Neural progenitor cell (in vitro differentiated cells): ENCODE results near the gene GCNT2. TPM values are rescaled to one million over a fixed set of nuclear protein-coding genes. Genes with fewer than 3 reads are reported as not detected.
"Not testable (repeated sequence)": the region's sequence is repeated elsewhere in the genome, so short reads cannot be mapped to it uniquely, and the experiment has no call there.

Experiments used
- DNase-seq: peaks from one replicate; pipeline ENCODE4 v3.0.0-alpha.2; 2016; ENCODE audit warnings: low spot score
- H2AFZ ChIP-seq: fragments of 200-600 bp; sonication (generic); replicated peaks from 2 replicates; pipeline ENCODE4 v1.6.1; 2016; ENCODE audit warnings: antibody characterized with exemption
- H3F3A ChIP-seq: fragments of 200-600 bp; sonication (generic); 2 replicates; pipeline ENCODE4 v1.6.1; 2016; ENCODE audit warnings: antibody characterized with exemption, low read depth
- H3K27ac ChIP-seq: fragments of 200-600 bp; sonication (generic); 2 replicates; pipeline ENCODE4 v1.5.1; 2016; ENCODE audit warnings: mild to moderate bottlenecking
- H3K27me3 ChIP-seq: fragments of 200-600 bp; sonication (generic); 2 replicates; pipeline ENCODE4 v1.6.1; 2016; ENCODE audit warnings: mild to moderate bottlenecking, moderate library complexity
- H3K36me3 ChIP-seq: fragments of 200-600 bp; sonication (generic); 2 replicates; pipeline ENCODE4 v1.5.1; 2016
- H3K4me1 ChIP-seq: fragments of 200-600 bp; sonication (generic); 2 replicates; pipeline ENCODE4 v1.6.1; 2016; ENCODE audit warnings: mixed run types
- H3K4me2 ChIP-seq: fragments of 200-600 bp; sonication (generic); 2 replicates; pipeline ENCODE4 v1.6.1; 2016
- H3K4me3 ChIP-seq: fragments of 200-600 bp; sonication (generic); 2 replicates; pipeline ENCODE4 v1.5.1; 2016
- H3K79me2 ChIP-seq: fragments of 200-600 bp; sonication (generic); 2 replicates; pipeline ENCODE4 v1.6.1; 2016; ENCODE audit warnings: low read depth
- H3K9ac ChIP-seq: fragments of 200-600 bp; sonication (generic); 2 replicates; pipeline ENCODE4 v1.6.1; 2016
- H3K9me3 ChIP-seq: fragments of 200-600 bp; sonication (generic); 2 replicates; pipeline ENCODE4 v1.5.1; 2016; ENCODE audit warnings: low read depth
- H4K20me1 ChIP-seq: fragments of 200-600 bp; sonication (generic); 2 replicates; pipeline ENCODE4 v1.6.1; 2016; ENCODE audit warnings: low read depth
- H3K27ac Mint-ChIP-seq: 3 replicates; pipeline ENCODE4 v1.8.0; 2021; ENCODE audit warnings: mixed read lengths
- H3K27me3 Mint-ChIP-seq: 2 replicates; pipeline ENCODE4 v1.8.0; 2022; ENCODE audit warnings: low read depth, mild to moderate bottlenecking, inconsistent platforms, moderate library complexity, mixed read lengths; ENCODE audit not compliant: insufficient read depth
- H3K36me3 Mint-ChIP-seq: 3 replicates; pipeline ENCODE4 v1.8.0; 2021; ENCODE audit warnings: mixed read lengths
- H3K4me1 Mint-ChIP-seq: 3 replicates; pipeline ENCODE4 v1.8.0; 2021; ENCODE audit warnings: mixed read lengths
- H3K4me3 Mint-ChIP-seq: 3 replicates; pipeline ENCODE4 v1.8.0; 2021; ENCODE audit warnings: mild to moderate bottlenecking, moderate library complexity, mixed read lengths
- H3K9me3 Mint-ChIP-seq: 3 replicates; pipeline ENCODE4 v1.8.0; 2020; ENCODE audit warnings: mixed read lengths
- EZH2 ChIP-seq: fragments of 200-600 bp; sonication (generic); IDR thresholded peaks from 2 replicates; pipeline ENCODE4 v1.6.1; 2017; ENCODE audit warnings: antibody characterized with exemption, mild to moderate bottlenecking, moderate library complexity
- EZH2phosphoT487 ChIP-seq: fragments of 200-600 bp; sonication (generic); IDR thresholded peaks from 2 replicates; pipeline ENCODE4 v1.6.1; 2017; ENCODE audit warnings: antibody characterized with exemption
- total RNA-seq: library from RNA; depleted of rRNA; stranded (reverse); fragments of >200 nt; gene quantifications from 2 replicates; pipeline ENCODE4 v1.2.3, GENCODE V29; 2015; ENCODE audit warnings: low replicate concordance
- TF ChIP-seq, protein P1 (sequence below): fragments of 200-600 bp; sonication (generic); IDR thresholded peaks from 2 replicates; pipeline ENCODE4 v1.5.1; 2017; ENCODE audit warnings: antibody characterized with exemption, mild to moderate bottlenecking

Gene GCNT2
- total RNA-seq, 1 donor from 2014 or later, result 48.4 TPM

- Mint-ChIP-seq H3K9me3 (peaks cover 8% of the 10 kb centered on the region), H3K27ac (no peak overlapping the region), H3K4me1 (no peaks in the 10 kb centered on the region), H3K4me3 (no peak overlapping the region), H3K27me3 (peaks cover 4% of the 10 kb centered on the region), H3K36me3 (no peaks in the 10 kb centered on the region)
- TF ChIP-seq EZH2, result no peak
- no peak for TF ChIP-seq EZH2phosphoT487
- TF ChIP-seq, protein P1, sequence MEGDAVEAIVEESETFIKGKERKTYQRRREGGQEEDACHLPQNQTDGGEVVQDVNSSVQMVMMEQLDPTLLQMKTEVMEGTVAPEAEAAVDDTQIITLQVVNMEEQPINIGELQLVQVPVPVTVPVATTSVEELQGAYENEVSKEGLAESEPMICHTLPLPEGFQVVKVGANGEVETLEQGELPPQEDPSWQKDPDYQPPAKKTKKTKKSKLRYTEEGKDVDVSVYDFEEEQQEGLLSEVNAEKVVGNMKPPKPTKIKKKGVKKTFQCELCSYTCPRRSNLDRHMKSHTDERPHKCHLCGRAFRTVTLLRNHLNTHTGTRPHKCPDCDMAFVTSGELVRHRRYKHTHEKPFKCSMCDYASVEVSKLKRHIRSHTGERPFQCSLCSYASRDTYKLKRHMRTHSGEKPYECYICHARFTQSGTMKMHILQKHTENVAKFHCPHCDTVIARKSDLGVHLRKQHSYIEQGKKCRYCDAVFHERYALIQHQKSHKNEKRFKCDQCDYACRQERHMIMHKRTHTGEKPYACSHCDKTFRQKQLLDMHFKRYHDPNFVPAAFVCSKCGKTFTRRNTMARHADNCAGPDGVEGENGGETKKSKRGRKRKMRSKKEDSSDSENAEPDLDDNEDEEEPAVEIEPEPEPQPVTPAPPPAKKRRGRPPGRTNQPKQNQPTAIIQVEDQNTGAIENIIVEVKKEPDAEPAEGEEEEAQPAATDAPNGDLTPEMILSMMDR, result no peak
- Histone ChIP-seq H2AFZ (peak overlapping the region; percentile 38), H3K27me3 (no peaks in the 10 kb centered on the region), H4K20me1 (no peaks in the 10 kb centered on the region), H3K36me3 (no peaks in the 10 kb centered on the region), H3K4me3 (peak overlapping the region; percentile 28), H3K9ac (no peak overlapping the region), H3K9me3 (no peaks in the 10 kb centered on the region), H3K27ac (no peak overlapping the region), H3K4me2 (peak overlapping the region; percentile 57), H3K4me1 (no peaks in the 10 kb centered on the region), H3F3A (no peaks in the 10 kb centered on the region), H3K79me2 (no peaks in the 10 kb centered on the region)
- DNase-seq, result peak; percentile 39
Observed at GRCh38 chr6:10659699-10660348, 138.7 kb downstream of the GCNT2 start.

GRCh38 chr6:10660431-10661191, 139.5 kb downstream of the GCNT2 start:
- H3K4me2 ChIP-seq, H3F3A ChIP-seq, H3K4me1 Mint-ChIP-seq, H3K36me3 ChIP-seq, H3K4me3 ChIP-seq, H4K20me1 ChIP-seq, H3K9me3 ChIP-seq, H3K27ac ChIP-seq, DNase-seq, H3K9ac ChIP-seq, H3K27me3 ChIP-seq, H3K4me1 ChIP-seq, H3K79me2 ChIP-seq, H3K27me3 Mint-ChIP-seq, H3K36me3 Mint-ChIP-seq, H3K27ac Mint-ChIP-seq: not testable (repeated sequence)
- H3K4me3 Mint-ChIP-seq, result peak overlapping the region; percentile 18
- peaks cover 11% of the 10 kb centered on the region for H3K9me3 Mint-ChIP-seq
- peak overlapping the region; percentile 38 for H2AFZ ChIP-seq

DNA sequence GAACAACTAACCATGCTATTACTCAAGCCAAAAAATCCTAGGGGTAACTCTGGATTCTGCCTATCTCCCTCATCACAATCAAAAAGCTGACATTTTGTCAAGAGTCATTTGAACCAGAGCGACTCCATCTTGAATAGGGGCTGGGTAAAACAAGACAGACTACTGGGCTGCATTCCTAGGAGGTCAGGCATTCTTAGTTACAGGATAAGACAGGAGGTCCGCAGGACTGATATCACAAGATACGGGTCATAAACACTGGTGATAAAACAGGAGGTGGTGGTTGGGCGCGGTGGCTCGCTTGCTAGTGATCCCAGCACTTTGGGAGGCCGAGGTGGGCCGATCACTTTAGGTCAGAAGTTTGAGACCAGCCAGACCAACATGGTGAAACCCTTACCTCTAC, 141.1 kb downstream of the GCNT2 start:
- H3K4me3 ChIP-seq, result no peak overlapping the region
- H2AFZ ChIP-seq, result no peak overlapping the region
- no peaks in the 10 kb centered on the region for H3K79me2 ChIP-seq
- H3K27ac ChIP-seq, result no peak overlapping the region
- Mint-ChIP-seq H3K27me3 (peaks cover 4% of the 10 kb centered on the region), H3K36me3 (no peaks in the 10 kb centered on the region), H3K4me1 (no peaks in the 10 kb centered on the region), H3K27ac (no peak overlapping the region), H3K4me3 (no peak overlapping the region), H3K9me3 (peaks cover 13% of the 10 kb centered on the region)
- H3K9me3 ChIP-seq, result no peaks in the 10 kb centered on the region
- no peaks in the 10 kb centered on the region for H3F3A ChIP-seq
- TF ChIP-seq EZH2, result no peak
- TF ChIP-seq, protein P1, result no peak
- TF ChIP-seq EZH2phosphoT487, result no peak
- H4K20me1 ChIP-seq, result no peaks in the 10 kb centered on the region
- H3K27me3 ChIP-seq, result no peaks in the 10 kb centered on the region
- H3K4me2 ChIP-seq, result no peak overlapping the region
- no peaks in the 10 kb centered on the region for H3K4me1 ChIP-seq
- no peak overlapping the region for H3K9ac ChIP-seq
- H3K36me3 ChIP-seq, result no peaks in the 10 kb centered on the region
- no peak for DNase-seq

DNA sequence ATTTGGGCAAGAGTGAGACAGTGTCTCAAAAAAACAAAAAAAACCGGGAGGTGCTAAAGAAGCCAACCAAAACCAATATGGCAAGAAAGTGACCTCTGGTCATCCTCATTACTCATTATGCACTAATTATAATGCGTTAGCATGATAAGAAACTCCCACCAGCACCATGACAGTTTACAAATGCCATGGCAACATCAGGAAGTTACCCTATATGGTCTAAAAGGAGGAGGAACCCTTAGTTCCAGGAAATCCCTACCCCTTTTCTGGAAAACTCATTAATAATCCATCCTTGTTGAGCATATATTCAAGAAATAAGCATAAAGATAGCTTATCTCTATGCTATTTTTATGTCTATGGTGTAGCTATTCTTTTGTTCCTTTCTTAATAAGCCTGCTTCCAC, 141.6 kb downstream of the GCNT2 start:
- Mint-ChIP-seq H3K27me3 (peaks cover 4% of the 10 kb centered on the region), H3K36me3 (no peaks in the 10 kb centered on the region), H3K4me3 (no peak overlapping the region), H3K4me1 (no peaks in the 10 kb centered on the region), H3K27ac (no peak overlapping the region), H3K9me3 (peaks cover 13% of the 10 kb centered on the region)
- H2AFZ ChIP-seq, result no peak overlapping the region
- no peaks in the 10 kb centered on the region for H3K27me3 ChIP-seq
- no peaks in the 10 kb centered on the region for H3F3A ChIP-seq
- no peaks in the 10 kb centered on the region for H4K20me1 ChIP-seq
- no peaks in the 10 kb centered on the region for H3K4me1 ChIP-seq
- no peak overlapping the region for H3K9ac ChIP-seq
- no peak for TF ChIP-seq EZH2
- no peak for TF ChIP-seq EZH2phosphoT487
- TF ChIP-seq, protein P1, result no peak
- H3K27ac ChIP-seq, result no peak overlapping the region
- DNase-seq, result no peak
- H3K36me3 ChIP-seq, result no peaks in the 10 kb centered on the region
- no peaks in the 10 kb centered on the region for H3K79me2 ChIP-seq
- no peak overlapping the region for H3K4me2 ChIP-seq
- H3K4me3 ChIP-seq, result no peak overlapping the region
- H3K9me3 ChIP-seq, result no peaks in the 10 kb centered on the region

- not testable (repeated sequence) for H3K36me3 Mint-ChIP-seq, H3K36me3 ChIP-seq
Observed at GRCh38 chr6:10665595-10665994, 144.4 kb downstream of the GCNT2 start.

More at GRCh38 chr6:10665595-10665994, 144.4 kb downstream of the GCNT2 start:
- H3K27me3 Mint-ChIP-seq, H3K27ac Mint-ChIP-seq, H2AFZ ChIP-seq, H3K9ac ChIP-seq, H3K9me3 ChIP-seq, H4K20me1 ChIP-seq, H3K79me2 ChIP-seq, H3K4me3 ChIP-seq, H3K4me1 ChIP-seq, H3K27me3 ChIP-seq, H3K4me3 Mint-ChIP-seq, H3F3A ChIP-seq, H3K4me1 Mint-ChIP-seq, H3K27ac ChIP-seq, H3K4me2 ChIP-seq, DNase-seq: not testable (repeated sequence)
- peaks cover 13% of the 10 kb centered on the region for H3K9me3 Mint-ChIP-seq
